Common myeloid progenitor, CD34-positive (primary cell): ENCODE measurements around the gene PLEKHA5.

Experiments used
- CTCF ChIA-PET: fragments of 350-600 bp; sonication (Branson Sonifier 250); formaldehyde crosslinking; loops from one replicate; lab custom pipeline; 2021; ENCODE audit warnings: antibody characterized with exemption; lab: Charles Lee
- POLR2A ChIA-PET: fragments of 350-600 bp; sonication (Branson Sonifier 250); formaldehyde crosslinking; loops from one replicate; lab custom pipeline; 2021; ENCODE audit warnings: antibody characterized with exemption; lab: Charles Lee
- DNase-seq, 3 donors: peaks; one replicate each; pipeline versions ENCODE4 v3.0.0 to v3.0.0-alpha.2; 2013
- H3K27ac ChIP-seq, 2 experiments: 1 replicate in 1 of 2; 2 replicates in 1 of 2; pipeline ENCODE4 v1.7.0; 2013; ENCODE audit warnings: inconsistent platforms in 2 of 2, low read length in 2 of 2, mild to moderate bottlenecking in 2 of 2, low read depth in 1 of 2, moderate library complexity in 1 of 2; ENCODE audit not compliant: severe bottlenecking in 2 of 2, insufficient read depth in 1 of 2, poor library complexity in 1 of 2
- H3K27me3 ChIP-seq, 5 experiments: replicated peaks in 2 of 5; 1 replicate in 3 of 5; 2 replicates in 2 of 5; pipeline versions ENCODE4 v1.6.1 to v1.7.0; 2013; ENCODE audit warnings: low read length in 4 of 5, mild to moderate bottlenecking in 2 of 5, moderate library complexity in 2 of 5, inconsistent platforms in 1 of 5; ENCODE audit not compliant: insufficient read depth in 5 of 5, control insufficient read depth in 4 of 5
- H3K36me3 ChIP-seq, 4 experiments: 1 replicate in 2 of 4; 2 replicates in 2 of 4; pipeline versions ENCODE4 v1.6.1 to v1.7.0; 2013; ENCODE audit warnings: low read length in 3 of 4, control low read depth in 1 of 4, mild to moderate bottlenecking in 1 of 4; ENCODE audit not compliant: control insufficient read depth in 4 of 4, insufficient read depth in 4 of 4
- H3K4me1 ChIP-seq, 4 experiments: 1 replicate in 3 of 4; 2 replicates in 1 of 4; pipeline versions ENCODE4 v1.6.1 to v1.7.1; 2013; ENCODE audit warnings: low read length in 3 of 4, mild to moderate bottlenecking in 3 of 4, control low read depth in 1 of 4, inconsistent platforms in 1 of 4, moderate library complexity in 1 of 4; ENCODE audit not compliant: control insufficient read depth in 4 of 4, insufficient read depth in 4 of 4; ENCODE audit errors: control extremely low read depth in 1 of 4
- H3K4me3 ChIP-seq, 7 experiments: 1 replicate in 4 of 7; 2 replicates in 3 of 7; pipeline versions ENCODE4 v1.5.1 to v1.7.0; 2013; ENCODE audit warnings: mild to moderate bottlenecking in 7 of 7, low read length in 6 of 7, moderate library complexity in 6 of 7, inconsistent platforms in 2 of 7, low read depth in 2 of 7, control low read depth in 1 of 7; ENCODE audit not compliant: insufficient read depth in 4 of 7, control insufficient read depth in 1 of 7; ENCODE audit errors: extremely low read depth in 1 of 7
- H3K9me3 ChIP-seq, 5 experiments: 1 replicate in 4 of 5; 2 replicates in 1 of 5; pipeline versions ENCODE4 v1.6.1 to v1.7.1; 2013; ENCODE audit warnings: low read length in 4 of 5, mild to moderate bottlenecking in 2 of 5, inconsistent platforms in 1 of 5, low read depth in 1 of 5, moderate library complexity in 1 of 5; ENCODE audit not compliant: control insufficient read depth in 4 of 5, insufficient read depth in 2 of 5; ENCODE audit errors: control extremely low read depth in 1 of 5
- WGBS: methylation state at CpG from one replicate; pipeline ENCODE4 v1.1.5; 2013; ENCODE audit not compliant: insufficient coverage; 5-methylcytosine and 5-hydroxymethylcytosine counted together

Gene PLEKHA5

GRCh38 chr12:19288603-19289244 is 159.2 kb downstream of the PLEKHA5 start:
- WGBS: 100% methylated on average over 2 of the region's 2 CpGs
- Histone ChIP-seq H3K4me1 (no peaks in the 10 kb centered on the region), H3K4me3 (no peak overlapping the region), H3K27me3 (no peaks in the 10 kb centered on the region), H3K27ac (no peak overlapping the region), H3K9me3 (no peaks in the 10 kb centered on the region), H3K36me3 (peaks cover 0 to 8% (median 2%) of the 10 kb centered on the region in 4 experiments)
- POLR2A ChIA-PET: no interaction called here
- CTCF ChIA-PET: interaction anchor here (0.7 to 1.9 kb wide), 8 partner anchors 15 to 160 kb away, joined by 3 to 8 read pairs (median 3); no protein-coding TSS in a partner anchor
- peak; percentile 36 to 62 (median 53) for DNase-seq

GRCh38 chr12:19298836-19299605 is 169.5 kb downstream of the PLEKHA5 start:
- POLR2A ChIA-PET: no interaction called here
- H3K27me3 ChIP-seq: no peaks in the 10 kb centered on the region
- no peaks in the 10 kb centered on the region for H3K9me3 ChIP-seq
- H3K4me1 ChIP-seq: no peaks in the 10 kb centered on the region
- DNase-seq: no peak
- CTCF ChIA-PET: no interaction called here
- H3K27ac ChIP-seq: no peak overlapping the region
- H3K36me3 ChIP-seq: peaks cover 0 to 9% (median 3%) of the 10 kb centered on the region in 4 experiments
- no peak overlapping the region for H3K4me3 ChIP-seq
- WGBS: 100% methylated on average over 2 of the region's 7 CpGs

DNA sequence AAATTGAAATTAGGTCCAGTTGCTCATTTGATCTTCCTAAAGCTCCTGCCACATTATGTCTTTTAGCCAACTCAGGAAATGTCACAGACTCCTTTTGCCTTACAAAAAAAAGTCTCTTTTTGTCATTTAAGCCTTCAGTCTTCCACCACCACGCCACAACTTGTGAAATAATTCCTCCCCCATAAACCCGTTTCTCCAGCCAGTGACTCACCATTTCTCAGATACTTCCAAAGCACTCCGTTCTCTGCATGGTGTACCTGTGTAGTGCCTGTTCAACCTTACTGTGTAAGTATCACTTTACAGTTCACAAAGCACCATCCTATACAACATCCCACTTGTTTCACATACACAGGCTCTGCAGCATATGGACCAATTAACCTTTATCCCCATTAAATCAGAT is 170.2 kb downstream of the PLEKHA5 start:
- DNase-seq: no peak
- ChIA-PET POLR2A (no interaction called here), CTCF (no interaction called here)
- H3K9me3 ChIP-seq: no peaks in the 10 kb centered on the region
- WGBS: 100% methylated on average over 3 of the region's 3 CpGs
- H3K4me3 ChIP-seq: no peak overlapping the region
- peaks cover 0 to 9% (median 3%) of the 10 kb centered on the region in 4 experiments for H3K36me3 ChIP-seq
- no peaks in the 10 kb centered on the region for H3K4me1 ChIP-seq
- H3K27ac ChIP-seq: no peak overlapping the region
- H3K27me3 ChIP-seq: no peaks in the 10 kb centered on the region

- POLR2A ChIA-PET: no interaction called here
- H3K4me1 ChIP-seq: no peaks in the 10 kb centered on the region
- no peaks in the 10 kb centered on the region for H3K27me3 ChIP-seq
- DNase-seq: no peak
- H3K36me3 ChIP-seq: peaks cover 0 to 15% (median 3%) of the 10 kb centered on the region in 4 experiments
- H3K4me3 ChIP-seq: no peak overlapping the region
- CTCF ChIA-PET: no interaction called here
- no peak overlapping the region for H3K27ac ChIP-seq
- no peaks in the 10 kb centered on the region for H3K9me3 ChIP-seq
Observed at GRCh38 chr12:19301223-19301622, 171.7 kb downstream of the PLEKHA5 start.

- no peak for DNase-seq
- H3K4me1 ChIP-seq: no peaks in the 10 kb centered on the region
- H3K27me3 ChIP-seq: no peaks in the 10 kb centered on the region
- no peak overlapping the region for H3K27ac ChIP-seq
- H3K36me3 ChIP-seq: peaks cover 0 to 19% (median 3%) of the 10 kb centered on the region in 4 experiments
- H3K4me3 ChIP-seq: no peak overlapping the region
- H3K9me3 ChIP-seq: no peaks in the 10 kb centered on the region
- ChIA-PET CTCF (no interaction called here), POLR2A (no interaction called here)
- no CpG with 5 or more reads among the region's 1 CpG for WGBS
Observed at GRCh38 chr12:19301688-19302087, 172.2 kb downstream of the PLEKHA5 start.

- no peak for DNase-seq
- CTCF ChIA-PET: no interaction called here
- no peaks in the 10 kb centered on the region for H3K27me3 ChIP-seq
- no peaks in the 10 kb centered on the region for H3K4me1 ChIP-seq
- 100% methylated on average over 4 of the region's 5 CpGs for WGBS
- POLR2A ChIA-PET: no interaction called here
- no peaks in the 10 kb centered on the region for H3K9me3 ChIP-seq
- H3K27ac ChIP-seq: no peak overlapping the region
- H3K4me3 ChIP-seq: no peak overlapping the region
- peaks cover 0 to 21% (median 2%) of the 10 kb centered on the region in 4 experiments for H3K36me3 ChIP-seq
Observed at GRCh38 chr12:19302100-19302640, 172.6 kb downstream of the PLEKHA5 start.

DNA sequence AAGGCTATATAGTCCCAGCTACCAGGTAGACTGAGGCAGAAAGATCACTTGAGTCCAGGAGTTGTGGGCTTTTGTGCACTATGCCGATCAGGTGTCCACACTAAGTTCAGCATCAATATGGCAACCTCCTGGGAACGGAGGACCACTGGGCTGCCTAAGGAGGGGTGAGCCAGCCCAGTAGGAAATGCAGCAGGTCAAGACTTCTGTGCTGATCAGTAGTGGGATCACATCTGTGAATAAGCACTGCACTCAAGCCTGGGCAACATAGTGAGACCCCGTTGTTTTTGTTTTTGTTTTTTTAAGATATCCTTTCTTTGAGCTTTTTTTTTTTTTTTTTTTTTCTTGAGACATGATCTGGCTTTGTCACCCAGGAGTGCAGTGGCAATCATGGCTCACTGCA is 174.0 kb downstream of the PLEKHA5 start:
- no peak overlapping the region for H3K4me3 ChIP-seq
- 94% methylated on average over 2 of the region's 3 CpGs for WGBS
- no peaks in the 10 kb centered on the region for H3K4me1 ChIP-seq
- no peaks in the 10 kb centered on the region for H3K9me3 ChIP-seq
- CTCF ChIA-PET: no interaction called here
- H3K36me3 ChIP-seq: peaks cover 0 to 21% (median 2%) of the 10 kb centered on the region in 4 experiments
- POLR2A ChIA-PET: no interaction called here
- no peaks in the 10 kb centered on the region for H3K27me3 ChIP-seq
- DNase-seq: no peak
- no peak overlapping the region for H3K27ac ChIP-seq
